Measurements from ENCODE around the gene PMM1.
"Not testable (repeated sequence)": the region's sequence is repeated elsewhere in the genome, so short reads cannot be mapped to it uniquely, and the experiment has no call there.

Gene PMM1

GRCh38 chr22:41595703-41596102 is 6.1 kb upstream of the PMM1 start:
- no peak overlapping the region for H3K4me3 ChIP-seq (replicated peaks; ENCODE audit: insufficient read depth, low read length)
- TF ChIP-seq POLR2AphosphoS5 (IDR thresholded peaks at IDR 0.05; ENCODE audit: low read depth), result no peak
- TF ChIP-seq, protein P1, sequence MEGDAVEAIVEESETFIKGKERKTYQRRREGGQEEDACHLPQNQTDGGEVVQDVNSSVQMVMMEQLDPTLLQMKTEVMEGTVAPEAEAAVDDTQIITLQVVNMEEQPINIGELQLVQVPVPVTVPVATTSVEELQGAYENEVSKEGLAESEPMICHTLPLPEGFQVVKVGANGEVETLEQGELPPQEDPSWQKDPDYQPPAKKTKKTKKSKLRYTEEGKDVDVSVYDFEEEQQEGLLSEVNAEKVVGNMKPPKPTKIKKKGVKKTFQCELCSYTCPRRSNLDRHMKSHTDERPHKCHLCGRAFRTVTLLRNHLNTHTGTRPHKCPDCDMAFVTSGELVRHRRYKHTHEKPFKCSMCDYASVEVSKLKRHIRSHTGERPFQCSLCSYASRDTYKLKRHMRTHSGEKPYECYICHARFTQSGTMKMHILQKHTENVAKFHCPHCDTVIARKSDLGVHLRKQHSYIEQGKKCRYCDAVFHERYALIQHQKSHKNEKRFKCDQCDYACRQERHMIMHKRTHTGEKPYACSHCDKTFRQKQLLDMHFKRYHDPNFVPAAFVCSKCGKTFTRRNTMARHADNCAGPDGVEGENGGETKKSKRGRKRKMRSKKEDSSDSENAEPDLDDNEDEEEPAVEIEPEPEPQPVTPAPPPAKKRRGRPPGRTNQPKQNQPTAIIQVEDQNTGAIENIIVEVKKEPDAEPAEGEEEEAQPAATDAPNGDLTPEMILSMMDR (IDR thresholded peaks at IDR 0.05; ENCODE audit: insufficient read depth, low read length), result no peak
- TF ChIP-seq, protein P2, sequence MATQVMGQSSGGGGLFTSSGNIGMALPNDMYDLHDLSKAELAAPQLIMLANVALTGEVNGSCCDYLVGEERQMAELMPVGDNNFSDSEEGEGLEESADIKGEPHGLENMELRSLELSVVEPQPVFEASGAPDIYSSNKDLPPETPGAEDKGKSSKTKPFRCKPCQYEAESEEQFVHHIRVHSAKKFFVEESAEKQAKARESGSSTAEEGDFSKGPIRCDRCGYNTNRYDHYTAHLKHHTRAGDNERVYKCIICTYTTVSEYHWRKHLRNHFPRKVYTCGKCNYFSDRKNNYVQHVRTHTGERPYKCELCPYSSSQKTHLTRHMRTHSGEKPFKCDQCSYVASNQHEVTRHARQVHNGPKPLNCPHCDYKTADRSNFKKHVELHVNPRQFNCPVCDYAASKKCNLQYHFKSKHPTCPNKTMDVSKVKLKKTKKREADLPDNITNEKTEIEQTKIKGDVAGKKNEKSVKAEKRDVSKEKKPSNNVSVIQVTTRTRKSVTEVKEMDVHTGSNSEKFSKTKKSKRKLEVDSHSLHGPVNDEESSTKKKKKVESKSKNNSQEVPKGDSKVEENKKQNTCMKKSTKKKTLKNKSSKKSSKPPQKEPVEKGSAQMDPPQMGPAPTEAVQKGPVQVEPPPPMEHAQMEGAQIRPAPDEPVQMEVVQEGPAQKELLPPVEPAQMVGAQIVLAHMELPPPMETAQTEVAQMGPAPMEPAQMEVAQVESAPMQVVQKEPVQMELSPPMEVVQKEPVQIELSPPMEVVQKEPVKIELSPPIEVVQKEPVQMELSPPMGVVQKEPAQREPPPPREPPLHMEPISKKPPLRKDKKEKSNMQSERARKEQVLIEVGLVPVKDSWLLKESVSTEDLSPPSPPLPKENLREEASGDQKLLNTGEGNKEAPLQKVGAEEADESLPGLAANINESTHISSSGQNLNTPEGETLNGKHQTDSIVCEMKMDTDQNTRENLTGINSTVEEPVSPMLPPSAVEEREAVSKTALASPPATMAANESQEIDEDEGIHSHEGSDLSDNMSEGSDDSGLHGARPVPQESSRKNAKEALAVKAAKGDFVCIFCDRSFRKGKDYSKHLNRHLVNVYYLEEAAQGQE (IDR thresholded peaks at IDR 0.05; ENCODE audit: insufficient replicate concordance, low read depth), result no peak
- no peak for TF ChIP-seq SPI1 (IDR thresholded peaks at IDR 0.05; ENCODE audit: borderline replicate concordance, low read depth)
- TF ChIP-seq GABPA (IDR thresholded peaks at IDR 0.05; ENCODE audit: low read depth), result no peak
- no peak overlapping the region for H3K27ac ChIP-seq (replicated peaks)
- no peaks in the 10 kb centered on the region for H3K27me3 ChIP-seq (ENCODE audit: insufficient read depth, poor library complexity, severe bottlenecking)
- no peak for DNase-seq (ENCODE audit: low read depth in 1 of 2, low spot score in 1 of 2)

GRCh38 chr22:41593336-41593960 is 3.8 kb upstream of the PMM1 start:
- not testable (repeated sequence) for H3K27me3 ChIP-seq (ENCODE audit: insufficient read depth, poor library complexity, severe bottlenecking); DNase-seq (ENCODE audit: low read depth in 1 of 2, low spot score in 1 of 2); H3K27ac ChIP-seq (replicated peaks); H3K4me3 ChIP-seq (replicated peaks; ENCODE audit: insufficient read depth, low read length)

- Histone ChIP-seq H3K27me3 (ENCODE audit: insufficient read depth, poor library complexity, severe bottlenecking) (no peaks in the 10 kb centered on the region), H3K27ac (replicated peaks) (no peak overlapping the region), H3K4me3 (replicated peaks; ENCODE audit: insufficient read depth, low read length) (no peak overlapping the region)
- no peak for DNase-seq (ENCODE audit: low read depth in 1 of 2, low spot score in 1 of 2)
- TF ChIP-seq, protein P1 (IDR thresholded peaks at IDR 0.05; ENCODE audit: insufficient read depth, low read length), result no peak
- TF ChIP-seq GABPA (IDR thresholded peaks at IDR 0.05; ENCODE audit: low read depth), result no peak
- TF ChIP-seq POLR2AphosphoS5 (IDR thresholded peaks at IDR 0.05; ENCODE audit: low read depth), result no peak
- TF ChIP-seq SPI1 (IDR thresholded peaks at IDR 0.05; ENCODE audit: borderline replicate concordance, low read depth), result no peak
- TF ChIP-seq, protein P2 (IDR thresholded peaks at IDR 0.05; ENCODE audit: insufficient replicate concordance, low read depth), result no peak
These were observed 2.3 kb downstream of the PMM1 start for GRCh38 chr22:41587347-41587723.

DNA sequence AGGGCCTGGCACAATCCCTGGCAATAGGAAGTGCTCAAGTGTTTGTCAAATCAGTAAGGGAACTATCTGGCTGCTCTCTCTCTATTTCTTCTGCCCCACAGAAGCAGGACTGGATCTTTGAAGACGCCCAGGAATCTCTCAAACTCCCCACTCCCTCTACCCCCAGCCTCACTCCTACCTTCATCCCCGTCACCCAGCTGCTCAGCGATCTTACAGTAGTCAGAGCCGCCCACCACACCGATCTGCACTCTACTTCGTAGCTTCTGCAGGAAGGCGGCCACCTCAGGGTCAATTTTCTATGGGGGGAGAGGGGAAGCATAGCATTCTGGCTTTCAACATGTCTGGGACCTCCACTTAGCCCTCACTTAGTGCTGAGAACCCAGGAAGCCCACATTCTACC is 3.7 kb downstream of the PMM1 start:
- no peak for DNase-seq (ENCODE audit: low read depth in 1 of 2, low spot score in 1 of 2)
- Histone ChIP-seq H3K27ac (replicated peaks) (no peak overlapping the region), H3K27me3 (ENCODE audit: insufficient read depth, poor library complexity, severe bottlenecking) (no peaks in the 10 kb centered on the region), H3K4me3 (replicated peaks; ENCODE audit: insufficient read depth, low read length) (no peak overlapping the region)
- no peak for TF ChIP-seq POLR2AphosphoS5 (IDR thresholded peaks at IDR 0.05; ENCODE audit: low read depth)
- no peak for TF ChIP-seq SPI1 (IDR thresholded peaks at IDR 0.05; ENCODE audit: borderline replicate concordance, low read depth)
- TF ChIP-seq, protein P1 (IDR thresholded peaks at IDR 0.05; ENCODE audit: insufficient read depth, low read length), result no peak
- TF ChIP-seq, protein P2 (IDR thresholded peaks at IDR 0.05; ENCODE audit: insufficient replicate concordance, low read depth), result no peak
- no peak for TF ChIP-seq GABPA (IDR thresholded peaks at IDR 0.05; ENCODE audit: low read depth)
